Measurements from ENCODE around the gene CDC16.
A peak's percentile ranks its signal among the peaks of the same experiment; 100 is the strongest.

CDC16 gene

GRCh38 chr13:114203536-114203935 is 31.2 kb upstream of the CDC16 start:
- peak in 1 of 3 donors; percentile 11 for DNase-seq
- Histone ChIP-seq H3K9me3 (ENCODE audit: control insufficient read depth, low read length) (no peaks in the 10 kb centered on the region), H3K27ac (ENCODE audit: insufficient read depth, low read length, poor library complexity, severe bottlenecking) (no peak overlapping the region), H3K27me3 (replicated peaks; ENCODE audit: control insufficient read depth, insufficient read depth, low read length, poor library complexity, severe bottlenecking) (peaks cover 3% of the 10 kb centered on the region), H3K36me3 (ENCODE audit: control insufficient read depth, insufficient read depth, low read length) (no peaks in the 10 kb centered on the region), H3K4me1 (ENCODE audit: control insufficient read depth, insufficient read depth, low read length, poor library complexity, severe bottlenecking) (peaks cover 5% of the 10 kb centered on the region), H3K4me3 (ENCODE audit: insufficient read depth, low read depth, low read length, poor library complexity, severe bottlenecking) (no peak overlapping the region)

GRCh38 chr13:114204894-114205293 is 29.8 kb upstream of the CDC16 start:
- H3K9me3 ChIP-seq (ENCODE audit: control insufficient read depth, low read length), result no peaks in the 10 kb centered on the region
- DNase-seq, result no peak
- peaks cover 5% of the 10 kb centered on the region for H3K4me1 ChIP-seq (ENCODE audit: control insufficient read depth, insufficient read depth, low read length, poor library complexity, severe bottlenecking)
- no peak overlapping the region for H3K27ac ChIP-seq (ENCODE audit: insufficient read depth, low read length, poor library complexity, severe bottlenecking)
- H3K36me3 ChIP-seq (ENCODE audit: control insufficient read depth, insufficient read depth, low read length), result no peaks in the 10 kb centered on the region
- H3K4me3 ChIP-seq (ENCODE audit: insufficient read depth, low read depth, low read length, poor library complexity, severe bottlenecking), result no peak overlapping the region
- H3K27me3 ChIP-seq (replicated peaks; ENCODE audit: control insufficient read depth, insufficient read depth, low read length, poor library complexity, severe bottlenecking), result peaks cover 3% of the 10 kb centered on the region

- Histone ChIP-seq H3K9me3 (ENCODE audit: control insufficient read depth, low read length) (no peaks in the 10 kb centered on the region), H3K36me3 (ENCODE audit: control insufficient read depth, insufficient read depth, low read length) (no peaks in the 10 kb centered on the region), H3K27me3 (replicated peaks; ENCODE audit: control insufficient read depth, insufficient read depth, low read length, poor library complexity, severe bottlenecking) (no peaks in the 10 kb centered on the region), H3K4me1 (ENCODE audit: control insufficient read depth, insufficient read depth, low read length, poor library complexity, severe bottlenecking) (peaks cover 5% of the 10 kb centered on the region), H3K4me3 (ENCODE audit: insufficient read depth, low read depth, low read length, poor library complexity, severe bottlenecking) (no peak overlapping the region), H3K27ac (ENCODE audit: insufficient read depth, low read length, poor library complexity, severe bottlenecking) (no peak overlapping the region)
- no peak for DNase-seq
Observed at GRCh38 chr13:114208134-114208533, 26.6 kb upstream of the CDC16 start.

GRCh38 chr13:114211446-114212157 is 23.1 kb upstream of the CDC16 start:
- Histone ChIP-seq H3K9me3 (ENCODE audit: control insufficient read depth, low read length) (no peaks in the 10 kb centered on the region), H3K4me3 (ENCODE audit: insufficient read depth, low read depth, low read length, poor library complexity, severe bottlenecking) (no peak overlapping the region), H3K27ac (ENCODE audit: insufficient read depth, low read length, poor library complexity, severe bottlenecking) (no peak overlapping the region), H3K27me3 (replicated peaks; ENCODE audit: control insufficient read depth, insufficient read depth, low read length, poor library complexity, severe bottlenecking) (no peaks in the 10 kb centered on the region), H3K36me3 (ENCODE audit: control insufficient read depth, insufficient read depth, low read length) (no peaks in the 10 kb centered on the region), H3K4me1 (ENCODE audit: control insufficient read depth, insufficient read depth, low read length, poor library complexity, severe bottlenecking) (no peaks in the 10 kb centered on the region)
- no peak for DNase-seq

- no peaks in the 10 kb centered on the region for H3K27me3 ChIP-seq (replicated peaks; ENCODE audit: control insufficient read depth, insufficient read depth, low read length, poor library complexity, severe bottlenecking)
- H3K36me3 ChIP-seq (ENCODE audit: control insufficient read depth, insufficient read depth, low read length), result no peaks in the 10 kb centered on the region
- no peak overlapping the region for H3K4me3 ChIP-seq (ENCODE audit: insufficient read depth, low read depth, low read length, poor library complexity, severe bottlenecking)
- H3K27ac ChIP-seq (ENCODE audit: insufficient read depth, low read length, poor library complexity, severe bottlenecking), result no peak overlapping the region
- no peaks in the 10 kb centered on the region for H3K9me3 ChIP-seq (ENCODE audit: control insufficient read depth, low read length)
- DNase-seq, result no peak
- H3K4me1 ChIP-seq (ENCODE audit: control insufficient read depth, insufficient read depth, low read length, poor library complexity, severe bottlenecking), result no peaks in the 10 kb centered on the region
Observed at GRCh38 chr13:114212158-114212495, 22.6 kb upstream of the CDC16 start.

GRCh38 chr13:114213980-114214379 is 20.7 kb upstream of the CDC16 start:
- Histone ChIP-seq H3K36me3 (ENCODE audit: control insufficient read depth, insufficient read depth, low read length) (no peaks in the 10 kb centered on the region), H3K4me3 (ENCODE audit: insufficient read depth, low read depth, low read length, poor library complexity, severe bottlenecking) (no peak overlapping the region), H3K27me3 (replicated peaks; ENCODE audit: control insufficient read depth, insufficient read depth, low read length, poor library complexity, severe bottlenecking) (no peaks in the 10 kb centered on the region), H3K27ac (ENCODE audit: insufficient read depth, low read length, poor library complexity, severe bottlenecking) (no peak overlapping the region), H3K9me3 (ENCODE audit: control insufficient read depth, low read length) (no peaks in the 10 kb centered on the region), H3K4me1 (ENCODE audit: control insufficient read depth, insufficient read depth, low read length, poor library complexity, severe bottlenecking) (no peaks in the 10 kb centered on the region)
- DNase-seq, result no peak

GRCh38 chr13:114219392-114219791 is 15.3 kb upstream of the CDC16 start:
- H3K4me1 ChIP-seq (ENCODE audit: control insufficient read depth, insufficient read depth, low read length, poor library complexity, severe bottlenecking), result peaks cover 16% of the 10 kb centered on the region
- H3K9me3 ChIP-seq (ENCODE audit: control insufficient read depth, low read length), result no peaks in the 10 kb centered on the region
- no peaks in the 10 kb centered on the region for H3K36me3 ChIP-seq (ENCODE audit: control insufficient read depth, insufficient read depth, low read length)
- H3K27me3 ChIP-seq (replicated peaks; ENCODE audit: control insufficient read depth, insufficient read depth, low read length, poor library complexity, severe bottlenecking), result no peaks in the 10 kb centered on the region
- no peak overlapping the region for H3K27ac ChIP-seq (ENCODE audit: insufficient read depth, low read length, poor library complexity, severe bottlenecking)
- H3K4me3 ChIP-seq (ENCODE audit: insufficient read depth, low read depth, low read length, poor library complexity, severe bottlenecking), result no peak overlapping the region
- DNase-seq, result no peak

GRCh38 chr13:114222461-114222968 is 12.2 kb upstream of the CDC16 start:
- Histone ChIP-seq H3K4me3 (ENCODE audit: insufficient read depth, low read depth, low read length, poor library complexity, severe bottlenecking) (no peak overlapping the region), H3K4me1 (ENCODE audit: control insufficient read depth, insufficient read depth, low read length, poor library complexity, severe bottlenecking) (peaks cover 41% of the 10 kb centered on the region), H3K27me3 (replicated peaks; ENCODE audit: control insufficient read depth, insufficient read depth, low read length, poor library complexity, severe bottlenecking) (no peaks in the 10 kb centered on the region), H3K27ac (ENCODE audit: insufficient read depth, low read length, poor library complexity, severe bottlenecking) (no peak overlapping the region), H3K36me3 (ENCODE audit: control insufficient read depth, insufficient read depth, low read length) (no peaks in the 10 kb centered on the region), H3K9me3 (ENCODE audit: control insufficient read depth, low read length) (no peaks in the 10 kb centered on the region)
- no peak for DNase-seq

GRCh38 chr13:114224201-114224600 is 10.5 kb upstream of the CDC16 start:
- H3K4me1 ChIP-seq (ENCODE audit: control insufficient read depth, insufficient read depth, low read length, poor library complexity, severe bottlenecking), result peaks cover 40% of the 10 kb centered on the region

GRCh38 chr13:114225610-114226009 is 9.1 kb upstream of the CDC16 start:
- no peaks in the 10 kb centered on the region for H3K27me3 ChIP-seq (replicated peaks; ENCODE audit: control insufficient read depth, insufficient read depth, low read length, poor library complexity, severe bottlenecking)
- H3K4me1 ChIP-seq (ENCODE audit: control insufficient read depth, insufficient read depth, low read length, poor library complexity, severe bottlenecking), result peaks cover 33% of the 10 kb centered on the region
- H3K36me3 ChIP-seq (ENCODE audit: control insufficient read depth, insufficient read depth, low read length), result no peaks in the 10 kb centered on the region
- H3K27ac ChIP-seq (ENCODE audit: insufficient read depth, low read length, poor library complexity, severe bottlenecking), result peak overlapping the region; percentile 16
- no peaks in the 10 kb centered on the region for H3K9me3 ChIP-seq (ENCODE audit: control insufficient read depth, low read length)
- no peak overlapping the region for H3K4me3 ChIP-seq (ENCODE audit: insufficient read depth, low read depth, low read length, poor library complexity, severe bottlenecking)
- no peak for DNase-seq

More at GRCh38 chr13:114224201-114224600, 10.5 kb upstream of the CDC16 start:
- Histone ChIP-seq H3K4me3 (ENCODE audit: insufficient read depth, low read depth, low read length, poor library complexity, severe bottlenecking) (no peak overlapping the region), H3K27me3 (replicated peaks; ENCODE audit: control insufficient read depth, insufficient read depth, low read length, poor library complexity, severe bottlenecking) (no peaks in the 10 kb centered on the region), H3K9me3 (ENCODE audit: control insufficient read depth, low read length) (no peaks in the 10 kb centered on the region), H3K36me3 (ENCODE audit: control insufficient read depth, insufficient read depth, low read length) (no peaks in the 10 kb centered on the region), H3K27ac (ENCODE audit: insufficient read depth, low read length, poor library complexity, severe bottlenecking) (no peak overlapping the region)
- no peak for DNase-seq
